ENCODE data around the gene CRACDL.
"Not testable (repeated sequence)": the region's sequence is repeated elsewhere in the genome, so short reads cannot be mapped to it uniquely, and the experiment has no call there.

Gene CRACDL

GRCh38 chr2:98907966-98908905 is 27.8 kb downstream of the CRACDL start:
- DNase-seq (ENCODE audit: low read depth) = no peak

GRCh38 chr2:98907385-98907784 is 28.6 kb downstream of the CRACDL start:
- DNase-seq (ENCODE audit: low read depth) = no peak

DNA sequence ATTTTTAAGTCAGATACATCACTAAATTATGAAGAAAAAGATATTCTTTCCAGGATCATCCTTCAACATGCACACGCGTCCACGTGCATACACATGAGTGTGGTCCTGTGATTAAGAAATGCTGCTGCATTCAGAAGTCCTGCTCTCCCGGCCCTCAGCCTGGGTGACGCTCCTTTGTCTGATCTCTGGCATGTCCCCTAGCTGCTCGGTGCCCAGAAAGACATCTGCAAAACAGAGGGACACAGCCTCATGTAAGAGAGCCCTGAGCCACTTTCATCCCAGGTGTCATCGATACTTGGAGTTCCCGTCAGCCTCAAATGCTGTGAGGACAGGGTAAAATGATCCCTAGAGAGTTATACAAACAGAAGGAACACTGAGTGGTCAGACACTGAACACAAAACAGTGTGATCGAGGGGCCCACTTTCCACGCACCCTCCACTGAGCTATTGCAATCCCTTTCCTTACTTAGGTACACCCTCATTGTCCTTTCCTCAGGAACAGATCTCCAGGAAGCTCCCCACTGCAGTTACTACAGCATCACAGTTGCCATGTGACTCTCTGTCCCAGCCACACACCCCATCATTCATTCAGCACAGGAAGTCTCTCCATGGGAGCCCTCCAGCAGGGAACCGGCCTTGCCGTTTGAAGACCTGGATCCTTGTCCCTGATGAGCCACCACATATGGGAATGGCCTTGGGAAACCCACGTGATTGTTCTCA is 32.1 kb downstream of the CRACDL start:
- no peak for DNase-seq (ENCODE audit: low read depth)

DNA sequence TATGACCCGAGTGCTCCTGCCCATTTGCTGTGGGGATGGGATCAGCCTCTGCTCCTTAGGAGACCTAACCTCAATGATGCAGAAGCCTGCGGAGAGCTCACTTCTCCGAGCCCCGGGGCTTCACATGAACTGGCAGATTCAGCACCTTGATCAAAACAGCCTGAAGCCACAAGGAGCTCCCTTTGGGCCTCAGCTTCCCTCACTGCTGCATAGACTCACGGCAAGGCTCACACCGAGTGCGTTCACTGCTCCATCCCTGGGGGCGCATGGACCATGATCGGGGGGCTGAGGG is 33.0 kb downstream of the CRACDL start:
- no peak for DNase-seq (ENCODE audit: low read depth)

- no peak for DNase-seq (ENCODE audit: low read depth)
These were observed 33.6 kb downstream of the CRACDL start for GRCh38 chr2:98902209-98903063.

GRCh38 chr2:98901702-98902101 is 34.3 kb downstream of the CRACDL start:
- DNase-seq (ENCODE audit: low read depth) = no peak

DNA sequence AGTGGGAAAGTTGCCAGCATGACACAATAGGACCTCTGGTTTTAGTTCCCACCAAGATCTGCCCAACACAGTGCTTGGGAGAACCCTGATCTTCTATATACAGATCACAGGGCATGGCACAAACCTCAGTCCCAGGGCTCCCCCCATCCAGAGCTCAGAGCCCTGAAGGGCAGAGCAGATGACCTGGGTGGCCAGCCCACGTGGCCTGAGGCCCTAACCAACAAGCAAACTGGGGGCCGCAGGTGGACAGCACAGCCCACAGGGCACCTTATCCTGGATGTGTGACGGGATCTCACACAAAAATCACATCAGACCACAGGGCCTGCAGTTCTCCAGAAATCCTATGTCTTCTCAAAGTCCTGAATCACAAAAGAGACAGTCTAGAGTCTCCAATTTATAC is 34.7 kb downstream of the CRACDL start:
- DNase-seq (ENCODE audit: low read depth) = no peak

DNA sequence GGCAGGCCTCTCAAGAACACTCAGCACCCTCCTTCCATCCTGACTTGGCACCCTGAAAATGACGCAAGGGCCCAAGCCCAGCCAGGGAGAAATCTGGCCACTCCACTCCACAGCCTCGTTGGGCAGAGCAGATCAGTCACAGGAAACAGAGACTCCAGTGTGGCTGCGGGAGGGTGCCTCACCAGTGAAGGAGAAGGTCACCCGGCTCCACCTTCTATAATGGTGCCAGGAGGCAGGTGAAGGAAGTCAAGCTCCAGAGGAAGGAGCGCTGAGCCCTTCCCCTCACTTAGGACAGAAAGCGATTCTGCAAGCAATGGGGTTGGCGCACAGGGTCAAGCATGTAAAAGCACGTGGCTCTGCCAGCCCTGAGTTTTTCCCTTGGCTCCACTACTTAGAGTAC is 35.3 kb downstream of the CRACDL start:
- DNase-seq (ENCODE audit: low read depth) = no peak

GRCh38 chr2:98899703-98900078 is 36.3 kb downstream of the CRACDL start:
- not testable (repeated sequence) for DNase-seq (ENCODE audit: low read depth)

- no peak for DNase-seq (ENCODE audit: low read depth)
These were observed 36.9 kb downstream of the CRACDL start for GRCh38 chr2:98899041-98899702.

DNA sequence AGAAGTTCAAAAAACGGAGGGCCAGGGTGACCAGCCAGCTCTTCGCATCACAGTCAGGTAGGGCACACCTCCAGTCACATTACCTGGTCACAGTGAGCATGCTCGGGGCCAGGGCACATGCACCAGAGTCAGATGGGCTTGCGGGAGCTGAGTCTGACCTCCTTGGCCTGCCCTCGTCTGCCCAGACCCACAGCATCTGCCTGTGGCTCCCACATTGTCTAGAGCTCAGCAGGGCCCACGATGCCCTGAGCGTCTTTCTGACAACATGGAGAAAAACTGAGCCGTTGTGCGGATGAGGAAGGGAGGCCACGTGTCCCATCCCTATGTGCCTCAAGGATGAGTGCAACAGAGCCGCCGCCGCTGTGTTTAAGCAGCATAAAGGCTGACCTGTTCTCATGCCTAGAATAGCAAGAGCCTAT is 37.6 kb downstream of the CRACDL start:
- DNase-seq (ENCODE audit: low read depth) = no peak

- DNase-seq (ENCODE audit: low read depth) = no peak
These were observed 38.3 kb downstream of the CRACDL start for GRCh38 chr2:98897746-98898145.

DNA sequence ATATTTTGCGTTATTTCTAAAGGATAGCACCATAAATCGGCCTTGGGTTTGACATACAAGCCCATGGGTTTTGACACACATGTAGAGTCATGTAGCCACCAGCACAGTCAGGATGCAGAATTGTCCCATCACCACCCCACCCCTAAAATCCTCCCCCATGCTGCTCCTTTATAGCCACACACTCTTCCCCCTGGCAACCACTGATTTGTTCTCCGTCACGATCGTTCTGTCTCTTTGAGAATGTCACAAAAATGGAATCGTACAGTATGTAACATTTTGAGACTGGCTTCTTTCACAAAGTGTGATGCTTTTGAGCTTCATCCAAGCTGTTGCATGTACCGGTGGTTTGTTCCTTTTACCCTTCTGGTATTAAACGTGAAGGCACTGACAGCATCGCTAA is 39.1 kb downstream of the CRACDL start:
- no peak for DNase-seq (ENCODE audit: low read depth)

DNA sequence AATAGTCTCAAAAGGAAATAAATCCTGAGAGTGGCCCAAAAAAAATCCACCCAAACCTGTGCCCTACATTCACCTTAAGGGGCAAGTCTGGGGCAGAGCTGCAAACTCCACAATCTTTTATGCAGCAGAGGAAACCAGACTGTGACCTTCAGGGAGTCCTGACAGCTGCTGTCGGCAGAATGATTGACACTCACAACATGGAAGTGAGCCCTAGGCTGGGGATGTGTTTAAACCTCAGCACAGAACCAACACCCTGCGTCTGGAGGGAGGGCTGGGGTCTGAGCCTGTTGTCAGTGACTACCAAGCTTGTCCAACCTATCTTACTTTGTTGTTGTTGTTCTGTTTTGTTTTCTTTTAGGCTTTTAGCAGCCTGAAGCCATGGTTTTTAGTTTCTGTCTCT is 39.6 kb downstream of the CRACDL start:
- DNase-seq (ENCODE audit: low read depth) = no peak

DNA sequence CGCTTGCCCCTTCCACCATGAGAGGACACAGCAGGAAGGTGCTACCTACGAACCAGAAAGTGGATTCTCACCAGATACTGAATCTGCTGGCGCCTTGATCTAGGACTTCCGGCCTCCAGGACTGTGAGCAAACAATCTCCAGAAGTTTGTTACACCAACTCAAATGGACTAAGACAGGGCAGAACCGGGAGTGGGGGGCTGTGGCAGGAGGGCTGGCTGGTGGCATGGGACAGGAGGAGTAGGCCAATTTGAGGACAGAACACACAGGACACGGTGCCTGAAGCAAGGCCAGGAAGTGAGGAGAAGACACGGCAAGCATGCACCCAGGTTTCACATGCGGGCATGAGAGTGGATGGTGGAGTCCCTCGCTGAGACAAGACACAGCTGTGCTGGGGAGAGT is 40.1 kb downstream of the CRACDL start:
- no peak for DNase-seq (ENCODE audit: low read depth)

DNA sequence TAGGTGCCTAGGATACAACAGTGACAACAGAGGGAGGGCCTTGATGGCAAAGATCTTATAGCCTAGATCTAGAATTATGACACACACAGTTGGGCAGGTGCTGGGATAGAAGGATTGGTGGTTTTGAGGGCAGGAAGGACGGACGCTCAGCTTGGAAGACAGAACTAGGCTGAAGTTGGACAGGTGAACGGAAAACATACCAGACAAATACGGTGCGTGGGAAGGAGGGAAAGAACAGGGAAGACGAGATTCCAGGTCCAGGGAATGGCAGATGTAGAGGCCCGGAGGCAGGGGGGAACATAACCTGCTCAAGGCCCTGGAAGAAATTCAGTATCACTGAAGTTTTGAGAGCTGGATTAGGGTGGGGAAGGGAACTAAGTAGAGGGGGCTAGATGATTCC is 40.8 kb downstream of the CRACDL start:
- DNase-seq (ENCODE audit: low read depth) = no peak

DNA sequence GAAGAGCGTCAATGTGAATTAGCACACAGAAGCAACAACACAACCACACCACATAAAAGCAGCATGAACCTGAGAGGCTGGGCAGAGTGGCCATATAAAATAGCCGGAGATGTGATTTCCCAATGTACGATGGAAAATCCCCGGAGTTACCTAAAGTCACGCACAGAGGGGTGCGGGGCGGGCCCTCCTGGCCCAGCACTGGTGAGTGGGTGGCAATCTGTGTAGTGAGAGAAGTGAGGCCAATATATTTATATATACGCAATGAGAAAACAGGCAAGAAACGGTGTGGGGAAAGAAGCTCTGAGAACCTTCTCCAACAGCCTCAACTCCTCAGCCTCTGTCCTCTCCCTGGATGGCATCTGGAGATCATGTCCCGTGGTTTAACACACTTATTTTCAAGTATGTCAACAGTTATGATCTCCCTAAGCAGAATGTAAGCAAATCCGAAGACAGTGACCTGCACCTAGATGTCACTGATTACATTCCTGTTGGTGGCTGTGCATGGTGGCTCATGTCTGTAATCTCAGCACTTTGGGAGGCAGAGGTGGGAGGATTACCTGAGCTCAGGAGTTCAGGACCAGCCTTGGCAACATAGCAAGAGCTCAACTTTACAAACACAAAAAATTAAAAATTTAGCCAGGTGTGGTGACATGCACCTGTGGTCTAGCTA is 41.6 kb downstream of the CRACDL start:
- no peak for DNase-seq (ENCODE audit: low read depth)

DNA sequence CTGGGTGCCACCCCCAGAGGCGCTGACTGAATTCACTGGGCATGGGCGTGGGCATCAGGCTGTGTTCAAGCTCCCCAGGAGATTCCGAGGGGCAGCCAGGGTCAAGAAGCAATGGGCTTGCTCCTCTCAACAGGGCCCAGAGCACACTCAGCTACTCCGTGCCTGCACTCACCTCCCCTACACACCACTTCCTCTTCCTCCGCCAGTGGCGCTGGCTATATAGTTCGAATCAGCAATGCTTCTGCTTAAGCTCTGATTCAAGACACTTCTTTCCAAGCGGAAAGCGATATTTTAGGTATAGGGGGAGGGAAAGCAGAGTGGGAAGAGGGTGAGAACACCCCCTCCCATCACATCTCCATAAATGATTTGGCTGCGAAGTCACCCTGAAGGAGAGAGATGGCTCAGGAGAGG is 42.1 kb downstream of the CRACDL start:
- DNase-seq (ENCODE audit: low read depth) = no peak

- DNase-seq (ENCODE audit: low read depth) = no peak
These were observed 43.2 kb downstream of the CRACDL start for GRCh38 chr2:98892871-98893270.

DNA sequence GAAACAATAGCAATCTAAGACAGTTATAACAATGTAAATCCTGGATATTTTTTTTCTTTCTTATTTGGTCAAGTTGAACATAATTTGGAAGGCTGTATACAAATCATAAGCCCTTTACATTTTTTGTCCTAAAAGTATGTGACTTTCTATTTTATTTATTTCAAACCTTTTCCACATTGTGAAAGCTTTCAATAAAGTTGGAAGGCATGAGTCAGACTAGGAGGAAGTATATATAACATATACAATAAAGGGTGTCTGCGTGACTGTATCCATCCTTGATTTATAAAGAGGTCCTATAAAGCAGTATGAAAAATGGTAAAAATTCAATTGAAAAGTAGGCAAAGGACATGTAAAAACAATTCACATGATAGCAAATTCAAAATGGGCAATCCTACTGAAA is 44.4 kb downstream of the CRACDL start:
- no peak for DNase-seq (ENCODE audit: low read depth)

DNA sequence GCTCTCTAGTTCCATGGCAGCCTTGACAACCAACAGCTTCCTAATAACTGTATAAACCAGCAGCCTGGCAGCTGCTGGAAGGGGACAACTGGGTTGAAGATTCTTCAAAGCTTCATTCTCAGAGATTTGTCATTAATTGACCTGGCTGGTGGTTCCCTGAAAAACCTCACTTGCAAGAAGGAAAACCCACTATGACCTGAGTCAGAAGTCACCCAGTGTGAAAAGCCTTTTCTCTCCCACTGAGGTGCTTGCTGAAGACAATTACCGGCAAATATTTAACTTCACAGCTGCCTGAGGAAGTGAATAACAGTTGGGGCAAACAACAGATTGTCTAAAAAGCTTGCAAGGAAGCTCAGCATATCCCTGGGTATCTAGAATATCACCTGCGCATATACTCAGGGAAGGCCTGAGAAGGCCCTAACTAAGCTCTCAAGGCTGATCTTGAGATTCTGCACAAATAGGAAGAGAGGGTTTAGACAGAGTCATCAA is 49.9 kb downstream of the CRACDL start:
- no peak for DNase-seq (ENCODE audit: low read depth)

Measured in ELR (cell line).